ENCODE measurements around the gene FBXL17.

The FBXL17 gene

GRCh38 chr5:108046955-108047670 is 334.8 kb downstream of the FBXL17 start:
- no peaks in the 10 kb centered on the region for H4K20me1 ChIP-seq (ENCODE audit: insufficient read depth, low read length)
- no peaks in the 10 kb centered on the region for H3K27me3 ChIP-seq (ENCODE audit: low read depth, low read length)
- H3K79me2 ChIP-seq (ENCODE audit: low read length) = no peaks in the 10 kb centered on the region
- no peak overlapping the region for H3K4me2 ChIP-seq (ENCODE audit: low read length)
- no peak overlapping the region for H3K27ac ChIP-seq (ENCODE audit: low read length)
- no peak overlapping the region for H2AFZ ChIP-seq (ENCODE audit: low read depth, low read length)
- H3K4me1 ChIP-seq (ENCODE audit: low read length) = no peaks in the 10 kb centered on the region
- H3K9ac ChIP-seq (ENCODE audit: low read length) = no peak overlapping the region
- no peaks in the 10 kb centered on the region for H3K9me3 ChIP-seq (ENCODE audit: insufficient read depth, low read length)
- no peaks in the 10 kb centered on the region for H3K36me3 ChIP-seq (replicated peaks; ENCODE audit: low read depth, low read length)
- no peak for TF ChIP-seq EZH2phosphoT487 (IDR thresholded peaks at IDR 0.05; ENCODE audit: low read depth)
- TF ChIP-seq CTCF (IDR thresholded peaks at IDR 0.05; ENCODE audit: low read depth, low read length) = no peak
- H3K4me3 ChIP-seq (ENCODE audit: low read length) = no peak overlapping the region

GRCh38 chr5:108036482-108036881 is 345.4 kb downstream of the FBXL17 start:
- TF ChIP-seq CTCF (IDR thresholded peaks at IDR 0.05; ENCODE audit: low read depth, low read length) (no peak), EZH2phosphoT487 (IDR thresholded peaks at IDR 0.05; ENCODE audit: low read depth) (no peak)
- no peak overlapping the region for H3K4me3 ChIP-seq (ENCODE audit: low read length)
- H3K4me2 ChIP-seq (ENCODE audit: low read length) = no peak overlapping the region

GRCh38 chr5:108028883-108029282 is 353.0 kb downstream of the FBXL17 start:
- no peaks in the 10 kb centered on the region for H3K36me3 ChIP-seq (replicated peaks; ENCODE audit: low read depth, low read length)
- H3K9me3 ChIP-seq (ENCODE audit: insufficient read depth, low read length) = no peaks in the 10 kb centered on the region
- no peak overlapping the region for H3K27ac ChIP-seq (ENCODE audit: low read length)
- H4K20me1 ChIP-seq (ENCODE audit: insufficient read depth, low read length) = no peaks in the 10 kb centered on the region
- TF ChIP-seq EZH2phosphoT487 (IDR thresholded peaks at IDR 0.05; ENCODE audit: low read depth) (no peak), CTCF (IDR thresholded peaks at IDR 0.05; ENCODE audit: low read depth, low read length) (no peak)
- H3K27me3 ChIP-seq (ENCODE audit: low read depth, low read length) = no peaks in the 10 kb centered on the region
- H3K79me2 ChIP-seq (ENCODE audit: low read length) = no peaks in the 10 kb centered on the region
- H2AFZ ChIP-seq (ENCODE audit: low read depth, low read length) = no peak overlapping the region
- no peak overlapping the region for H3K9ac ChIP-seq (ENCODE audit: low read length)
- no peaks in the 10 kb centered on the region for H3K4me1 ChIP-seq (ENCODE audit: low read length)
- no peak overlapping the region for H3K4me3 ChIP-seq (ENCODE audit: low read length)
- no peak overlapping the region for H3K4me2 ChIP-seq (ENCODE audit: low read length)

More at GRCh38 chr5:108036482-108036881, 345.4 kb downstream of the FBXL17 start:
- Histone ChIP-seq H3K9ac (ENCODE audit: low read length) (no peak overlapping the region), H4K20me1 (ENCODE audit: insufficient read depth, low read length) (no peaks in the 10 kb centered on the region), H3K4me1 (ENCODE audit: low read length) (no peaks in the 10 kb centered on the region), H3K79me2 (ENCODE audit: low read length) (no peaks in the 10 kb centered on the region), H3K9me3 (ENCODE audit: insufficient read depth, low read length) (no peaks in the 10 kb centered on the region), H3K27me3 (ENCODE audit: low read depth, low read length) (no peaks in the 10 kb centered on the region), H2AFZ (ENCODE audit: low read depth, low read length) (no peak overlapping the region), H3K27ac (ENCODE audit: low read length) (no peak overlapping the region), H3K36me3 (replicated peaks; ENCODE audit: low read depth, low read length) (no peaks in the 10 kb centered on the region)

GRCh38 chr5:108028412-108028811 is 353.5 kb downstream of the FBXL17 start:
- H3K9me3 ChIP-seq (ENCODE audit: insufficient read depth, low read length) = no peaks in the 10 kb centered on the region
- no peak for TF ChIP-seq CTCF (IDR thresholded peaks at IDR 0.05; ENCODE audit: low read depth, low read length)
- no peak for TF ChIP-seq EZH2phosphoT487 (IDR thresholded peaks at IDR 0.05; ENCODE audit: low read depth)

More at GRCh38 chr5:108028412-108028811, 353.5 kb downstream of the FBXL17 start:
- Histone ChIP-seq H3K36me3 (replicated peaks; ENCODE audit: low read depth, low read length) (no peaks in the 10 kb centered on the region), H4K20me1 (ENCODE audit: insufficient read depth, low read length) (no peaks in the 10 kb centered on the region), H2AFZ (ENCODE audit: low read depth, low read length) (no peak overlapping the region), H3K27ac (ENCODE audit: low read length) (no peak overlapping the region), H3K4me3 (ENCODE audit: low read length) (no peak overlapping the region), H3K4me1 (ENCODE audit: low read length) (no peaks in the 10 kb centered on the region), H3K9ac (ENCODE audit: low read length) (no peak overlapping the region), H3K79me2 (ENCODE audit: low read length) (no peaks in the 10 kb centered on the region), H3K4me2 (ENCODE audit: low read length) (no peak overlapping the region), H3K27me3 (ENCODE audit: low read depth, low read length) (no peaks in the 10 kb centered on the region)

All from OCI-LY3 (cell line).